HTERT RPE-1 (cell line): ENCODE measurements around the gene RNF145.
"Not testable (repeated sequence)": the region's sequence is repeated elsewhere in the genome, so short reads cannot be mapped to it uniquely, and the experiment has no call there.

Source experiments
- in situ Hi-C: fragments of 300-500 bp; cut with MboI; formaldehyde crosslinking; loops from 4 replicates; pipeline ENCODE4 v1.14.3; 2020; ENCODE audit warnings: low sequenced_read_pairs

Gene RNF145, protein sequence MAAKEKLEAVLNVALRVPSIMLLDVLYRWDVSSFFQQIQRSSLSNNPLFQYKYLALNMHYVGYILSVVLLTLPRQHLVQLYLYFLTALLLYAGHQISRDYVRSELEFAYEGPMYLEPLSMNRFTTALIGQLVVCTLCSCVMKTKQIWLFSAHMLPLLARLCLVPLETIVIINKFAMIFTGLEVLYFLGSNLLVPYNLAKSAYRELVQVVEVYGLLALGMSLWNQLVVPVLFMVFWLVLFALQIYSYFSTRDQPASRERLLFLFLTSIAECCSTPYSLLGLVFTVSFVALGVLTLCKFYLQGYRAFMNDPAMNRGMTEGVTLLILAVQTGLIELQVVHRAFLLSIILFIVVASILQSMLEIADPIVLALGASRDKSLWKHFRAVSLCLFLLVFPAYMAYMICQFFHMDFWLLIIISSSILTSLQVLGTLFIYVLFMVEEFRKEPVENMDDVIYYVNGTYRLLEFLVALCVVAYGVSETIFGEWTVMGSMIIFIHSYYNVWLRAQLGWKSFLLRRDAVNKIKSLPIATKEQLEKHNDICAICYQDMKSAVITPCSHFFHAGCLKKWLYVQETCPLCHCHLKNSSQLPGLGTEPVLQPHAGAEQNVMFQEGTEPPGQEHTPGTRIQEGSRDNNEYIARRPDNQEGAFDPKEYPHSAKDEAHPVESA

DNA sequence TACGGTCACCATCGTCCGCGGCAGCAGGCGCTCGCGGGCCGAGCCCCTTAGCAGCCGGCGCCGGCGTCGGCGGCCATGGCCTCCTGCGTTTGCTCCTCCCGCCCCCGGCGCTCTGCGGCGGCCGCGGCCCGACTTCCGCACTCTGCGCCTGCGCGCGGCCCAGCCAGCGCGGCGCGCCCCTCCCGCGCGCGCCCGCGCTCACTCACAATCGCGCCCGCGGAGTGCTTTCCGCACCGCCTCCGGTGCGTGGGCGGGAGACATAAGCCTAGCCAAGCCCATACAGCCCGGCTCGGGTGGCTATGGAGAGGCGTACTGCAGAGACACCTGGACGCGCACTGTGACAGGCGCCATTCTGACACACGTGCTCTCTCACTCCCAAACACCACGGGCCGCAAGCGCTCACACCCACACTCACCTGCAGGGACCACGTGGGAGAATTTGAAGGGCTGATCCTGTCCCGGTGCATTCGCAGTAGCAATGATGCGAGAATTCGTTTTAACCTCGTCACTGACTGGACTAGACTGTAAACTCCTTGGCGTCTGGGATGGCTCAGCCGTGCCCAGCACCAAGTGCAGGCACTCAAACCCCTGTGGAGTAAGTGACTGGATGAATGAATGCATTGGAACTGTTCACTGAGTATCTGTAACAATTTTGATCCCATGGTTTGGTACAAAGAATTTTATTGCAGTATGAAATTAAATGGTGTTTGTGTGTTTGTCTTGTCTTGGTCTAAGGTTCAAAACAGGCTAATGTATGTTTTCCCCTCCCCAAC lies at the start of gene RNF145:
RNF145 (minus strand) TSS at position 116 of the 772 bp plus-strand sequence. CDS start 5,936 bp downstream, outside the sequence.
- in situ Hi-C loops = no loop called here

DNA sequence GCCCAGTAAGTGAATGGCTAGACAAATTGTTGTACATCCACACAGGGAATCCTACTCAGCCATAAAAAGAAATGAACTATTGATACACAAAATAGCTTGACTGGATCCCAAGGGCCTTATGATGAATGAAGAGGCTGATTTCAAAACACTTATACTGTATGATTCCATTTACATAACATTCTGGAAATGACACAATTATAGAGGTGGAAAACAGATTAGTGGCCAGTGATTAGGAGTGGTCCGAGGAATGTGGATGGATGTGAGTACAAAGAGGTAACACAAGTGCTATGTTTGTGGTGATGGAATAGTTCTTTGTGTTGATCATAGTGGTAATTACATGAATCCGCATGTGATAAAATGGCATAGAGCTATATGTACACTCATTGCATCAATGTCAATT lies 49.0 kb upstream of the RNF145 start:
- in situ Hi-C loops = no loop called here

DNA sequence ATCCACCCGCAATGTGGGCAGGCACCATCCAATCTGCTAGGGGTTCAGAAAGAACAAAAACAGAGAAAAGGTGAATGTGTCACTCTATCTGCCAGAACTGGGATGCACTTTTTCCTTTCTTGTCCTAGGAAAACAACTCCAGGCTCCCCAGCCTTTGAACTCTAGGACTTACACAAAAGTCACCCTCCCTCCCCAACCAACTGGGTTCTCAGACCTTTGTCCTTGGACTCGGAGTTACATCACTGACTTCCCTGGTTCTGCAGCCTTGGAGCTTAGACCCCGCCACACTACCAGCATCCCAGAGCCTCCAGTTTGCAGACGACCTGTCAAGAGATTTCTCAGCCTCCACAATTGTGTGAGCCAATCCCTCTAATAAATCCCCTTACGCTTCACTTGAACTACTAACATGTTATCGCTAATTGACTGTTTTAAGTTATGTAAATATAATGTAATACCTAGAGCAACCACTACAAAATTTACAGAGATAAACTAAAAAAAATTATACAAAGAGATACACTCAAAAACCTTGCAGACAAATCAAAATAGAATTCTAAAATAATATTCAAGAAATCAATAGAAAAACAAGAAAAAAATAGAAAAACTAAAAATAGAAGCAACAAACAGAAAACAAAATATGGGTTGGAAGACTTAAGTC lies 48.4 kb upstream of the RNF145 start:
- in situ Hi-C loops = no loop called here

DNA sequence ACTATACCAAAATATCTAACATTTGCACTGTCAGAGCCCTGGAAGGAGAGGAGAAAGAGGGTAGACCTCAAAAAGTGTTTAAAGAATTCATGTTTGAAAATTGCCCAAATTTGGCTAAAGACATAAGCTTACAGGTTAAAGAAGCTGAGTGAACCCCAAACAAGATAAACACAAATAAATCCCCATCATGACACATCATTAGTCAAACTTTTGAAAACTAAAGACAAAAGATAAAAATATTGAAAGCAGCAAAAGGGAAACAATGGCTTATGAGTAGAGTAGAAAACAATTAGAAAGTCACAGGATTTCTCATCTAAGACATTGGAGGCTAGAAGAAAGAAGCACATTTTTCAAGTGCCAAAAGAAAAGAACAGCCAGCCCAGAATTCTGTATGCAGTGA lies 47.7 kb upstream of the RNF145 start:
- in situ Hi-C loops = no loop called here

DNA sequence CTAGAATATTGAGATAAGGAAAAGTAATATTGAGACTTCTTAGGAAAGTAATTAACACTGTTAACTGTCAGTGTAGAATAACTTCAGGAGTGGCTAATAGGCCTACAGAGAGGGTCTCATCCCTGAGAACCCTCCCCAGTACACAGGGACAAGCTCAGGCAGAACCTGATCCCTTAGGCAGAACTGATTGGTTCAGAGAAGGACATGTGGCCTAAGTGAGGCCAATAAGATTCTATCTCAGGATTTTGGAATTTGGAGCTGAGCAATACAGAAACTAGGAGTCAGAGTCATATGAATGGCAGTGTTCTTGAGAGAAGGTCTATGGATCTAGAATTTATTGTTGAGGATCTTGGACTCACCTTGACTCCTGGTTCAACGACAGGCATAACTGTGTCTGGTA lies 42.8 kb upstream of the RNF145 start:
- in situ Hi-C loops = no loop called here

DNA sequence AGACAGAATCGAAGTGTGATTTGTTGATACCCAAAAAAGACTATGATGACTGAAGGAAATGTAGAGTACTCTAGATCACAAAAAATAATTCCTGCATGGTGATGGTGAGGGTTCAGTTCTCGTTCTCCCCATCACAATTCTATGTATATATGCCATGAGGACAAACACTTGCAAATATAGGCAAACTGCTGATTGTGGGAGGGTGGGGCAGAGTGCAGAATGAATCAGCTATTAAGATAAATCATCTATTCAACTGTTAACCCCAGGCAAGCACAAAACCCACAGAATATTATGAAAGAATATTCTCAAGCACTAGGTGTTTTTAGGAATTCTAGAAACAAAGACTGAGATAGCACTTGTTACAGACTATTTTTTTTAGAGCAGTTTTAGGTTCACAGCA lies 39.8 kb upstream of the RNF145 start:
- in situ Hi-C loops = no loop called here

DNA sequence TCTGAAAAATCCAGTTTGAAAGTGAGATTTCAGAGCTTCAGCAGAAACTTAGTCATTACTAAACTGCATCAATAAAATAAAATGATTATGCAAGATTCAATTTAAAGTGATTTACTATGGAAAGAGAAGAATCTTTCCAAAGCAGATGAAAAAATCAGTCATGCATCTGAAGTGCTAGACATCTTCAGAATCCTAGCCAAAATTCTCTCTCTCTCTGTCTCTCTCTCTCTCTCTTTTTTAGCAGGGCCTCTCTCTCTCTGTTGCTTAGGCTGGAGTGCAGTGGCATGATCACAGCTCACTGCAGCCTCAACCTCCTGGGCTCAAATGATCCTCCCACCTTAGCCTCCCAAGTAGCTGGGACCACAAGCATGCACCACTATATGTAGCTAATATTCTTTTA lies 35.5 kb upstream of the RNF145 start:
- in situ Hi-C loops = no loop called here

DNA sequence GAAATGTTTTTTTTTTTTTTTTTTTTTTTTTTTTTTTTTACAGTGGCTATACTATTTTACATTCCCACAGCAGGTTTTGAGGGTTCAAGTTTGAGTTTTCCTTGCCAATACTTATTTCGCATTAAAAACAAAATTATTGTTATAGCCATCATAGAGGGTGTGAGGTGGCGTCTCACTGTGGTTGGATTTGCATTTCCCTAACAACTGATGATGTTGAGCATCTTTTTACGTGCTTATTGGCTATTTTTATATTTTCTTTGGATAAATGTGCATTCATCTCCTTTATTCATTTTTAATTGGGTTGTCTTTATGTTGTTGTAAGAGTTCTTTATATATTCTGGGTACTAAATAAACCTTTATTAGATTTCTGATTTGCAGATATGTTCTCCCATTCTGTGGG lies 34.8 kb upstream of the RNF145 start:
- in situ Hi-C loops = no loop called here

DNA sequence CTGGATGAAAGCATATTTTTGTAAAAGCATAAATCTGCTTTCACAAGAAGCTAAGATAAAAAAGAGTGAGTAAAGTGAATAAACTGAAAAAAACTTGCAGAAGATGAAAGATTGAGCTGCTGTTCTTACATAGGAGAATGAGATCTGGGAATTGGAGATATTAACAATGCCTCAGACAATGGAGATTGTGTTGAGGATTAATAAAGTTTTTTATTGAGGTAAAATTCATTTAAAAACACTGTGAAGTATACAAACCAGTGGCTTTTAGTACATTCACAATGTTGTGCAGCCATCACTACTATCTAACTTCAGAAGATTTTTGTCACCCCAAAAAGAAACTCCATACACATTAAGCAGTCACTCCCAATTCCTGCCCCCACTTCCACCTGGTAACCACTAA lies 34.0 kb upstream of the RNF145 start:
- in situ Hi-C loops = no loop called here

DNA sequence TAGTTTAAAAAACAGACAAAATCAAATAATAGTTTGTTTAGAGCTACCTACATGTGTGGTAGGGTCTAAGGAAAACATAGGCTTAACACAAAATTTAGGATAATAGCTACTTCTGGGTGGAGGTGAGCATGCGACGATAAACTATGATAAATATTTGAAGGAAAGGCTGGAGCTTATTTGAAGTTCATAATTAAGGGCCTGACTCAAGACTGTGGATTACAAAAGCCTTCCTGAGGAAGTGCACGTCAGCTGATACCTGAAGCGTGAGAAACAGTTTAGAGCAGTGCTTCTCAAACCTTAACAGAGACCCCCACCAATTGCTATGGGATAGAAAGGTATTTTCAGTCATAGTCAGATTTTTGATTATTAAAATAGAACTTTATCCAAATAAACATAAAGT lies 33.3 kb upstream of the RNF145 start:
- in situ Hi-C loops = no loop called here

DNA sequence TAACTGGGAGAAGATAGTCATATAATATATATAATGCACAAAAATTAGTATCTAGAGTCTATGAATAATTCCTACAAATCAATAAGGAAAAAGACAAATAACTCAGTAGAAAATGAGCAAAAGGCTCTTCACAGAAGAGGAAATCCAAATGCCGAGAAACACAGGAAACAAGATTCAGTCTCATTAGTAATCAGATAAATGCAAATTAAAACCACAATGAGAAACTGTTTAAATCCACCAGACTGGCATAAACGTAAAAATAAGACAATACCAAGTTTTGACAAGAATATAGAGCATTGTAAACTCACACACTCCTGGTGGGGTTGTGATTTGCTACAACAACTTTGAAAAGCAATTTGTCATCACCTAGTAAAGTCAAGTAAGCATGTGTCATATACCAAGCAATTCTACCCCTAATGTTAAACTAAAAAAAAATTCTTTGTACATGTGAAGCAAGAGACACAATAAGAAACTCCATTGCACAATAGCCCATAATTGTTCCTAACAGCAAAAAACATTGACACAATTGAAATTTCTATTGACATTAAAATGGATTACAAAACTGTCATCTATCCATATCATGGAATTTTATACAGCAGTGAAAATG lies 32.7 kb upstream of the RNF145 start:
- in situ Hi-C loops = no loop called here

DNA sequence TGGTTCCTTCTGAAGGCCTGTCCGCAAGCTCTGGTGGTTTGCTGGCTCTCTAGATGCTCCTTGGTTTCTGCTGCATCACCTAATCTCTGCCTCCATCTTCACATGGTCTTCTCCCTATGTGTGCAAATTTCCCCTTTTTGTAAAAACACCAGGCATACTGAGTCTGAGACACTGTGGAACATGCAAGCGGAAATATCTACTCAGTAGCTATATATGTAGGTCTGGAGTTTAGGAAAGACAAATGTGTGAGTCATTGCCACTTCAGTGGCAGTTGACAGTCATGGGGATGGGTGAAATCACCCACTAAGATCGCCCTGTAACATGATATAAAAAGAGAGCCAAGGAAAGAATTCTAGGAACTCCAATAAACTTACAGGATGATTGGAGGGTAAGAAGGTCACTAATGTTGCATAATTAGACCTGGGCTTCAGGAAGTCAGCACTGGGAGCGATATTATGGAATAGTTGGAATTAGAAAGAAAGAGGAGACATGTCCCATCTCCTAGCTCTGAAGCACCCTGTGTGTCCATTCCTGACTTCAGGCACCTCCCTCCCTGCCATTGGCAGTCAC lies 31.0 kb upstream of the RNF145 start:
- in situ Hi-C loops = no loop called here

DNA sequence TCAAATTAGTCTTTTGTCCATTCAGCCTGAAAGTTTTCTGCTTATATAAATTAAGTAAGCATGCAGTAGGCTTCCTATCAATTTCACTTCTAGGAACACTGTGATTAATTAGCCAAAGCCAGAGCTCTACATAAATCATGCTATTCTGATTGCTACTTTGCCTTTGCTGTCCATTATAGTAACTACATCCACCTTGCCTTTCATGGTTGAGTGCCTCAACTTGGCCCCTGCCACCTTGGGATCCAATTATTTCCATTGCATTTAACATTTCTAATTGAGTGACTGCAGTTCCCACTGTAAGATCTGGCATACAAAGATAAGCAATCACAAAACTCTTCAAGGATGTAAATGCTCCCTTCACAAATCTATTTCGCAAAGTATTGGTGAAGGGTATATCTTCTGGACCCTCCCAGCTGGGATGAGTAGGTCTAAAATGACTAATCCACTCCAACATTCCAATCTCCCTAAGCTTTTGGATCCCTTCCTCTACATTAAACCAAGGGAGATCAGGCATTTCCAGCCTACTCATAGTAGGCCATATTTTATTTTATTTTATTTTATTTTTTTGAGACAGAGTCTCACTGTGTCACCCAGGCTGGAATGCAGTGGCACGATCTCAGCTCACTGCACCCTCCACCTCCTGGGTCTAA lies 26.6 kb upstream of the RNF145 start:
- in situ Hi-C loops = not testable (repeated sequence)

DNA sequence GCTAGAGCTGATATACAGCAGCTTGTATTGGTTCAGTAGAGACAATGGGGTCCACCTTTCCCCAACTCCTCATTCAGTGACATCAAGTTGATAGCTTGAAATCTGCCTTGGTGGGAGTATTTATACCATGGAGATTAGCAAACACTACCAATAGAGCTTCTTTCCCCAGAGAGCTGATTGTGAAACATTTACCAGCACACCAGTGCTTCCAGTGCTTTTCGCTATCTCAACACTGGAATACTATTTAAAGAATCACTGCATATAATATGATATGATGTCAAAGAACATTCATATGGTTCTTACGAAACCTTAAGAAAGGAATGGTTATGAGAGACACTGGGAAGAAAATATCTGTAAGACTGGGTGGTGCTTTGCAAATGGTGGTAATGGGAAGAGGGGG lies 21.8 kb upstream of the RNF145 start:
- in situ Hi-C loops = no loop called here

DNA sequence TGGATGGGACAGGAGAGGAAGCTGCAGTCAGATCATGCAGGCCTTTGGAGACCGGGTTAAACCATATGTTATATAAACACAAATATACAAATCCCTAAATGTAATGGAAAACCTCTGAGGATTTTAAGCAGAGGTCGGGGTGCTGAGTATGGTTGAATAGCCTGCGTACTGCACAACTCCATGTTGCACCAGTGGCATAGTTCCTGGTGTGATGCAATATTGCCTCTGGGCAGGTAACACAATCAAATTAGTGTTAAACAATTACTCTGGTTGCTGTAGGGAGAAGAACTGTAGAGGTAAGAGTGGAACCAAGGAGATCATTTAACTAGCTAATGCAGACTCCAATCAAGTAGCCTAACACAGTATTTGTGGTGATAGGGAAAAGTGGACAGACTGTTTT lies 21.3 kb upstream of the RNF145 start:
- in situ Hi-C loops = no loop called here

DNA sequence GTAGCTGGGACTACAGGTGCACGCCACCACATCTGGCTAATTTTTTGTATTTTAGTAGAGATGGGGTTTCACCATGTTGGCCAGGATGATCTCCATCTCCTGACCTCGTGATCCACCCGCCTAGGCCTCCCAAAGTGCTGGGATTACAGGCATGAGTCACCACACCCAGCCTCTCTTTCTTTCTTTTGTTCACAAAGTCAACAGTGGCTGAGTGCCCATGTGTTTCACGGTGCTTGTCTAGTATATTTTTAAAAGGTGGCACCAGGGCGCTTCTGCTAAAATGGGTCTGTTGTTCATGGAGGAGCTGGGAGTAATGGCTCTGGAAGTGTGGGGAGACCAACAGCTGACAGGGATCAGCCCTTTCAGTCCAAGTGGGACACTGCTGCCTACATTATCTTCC lies 18.7 kb upstream of the RNF145 start:
- in situ Hi-C loops = not testable (repeated sequence)

DNA sequence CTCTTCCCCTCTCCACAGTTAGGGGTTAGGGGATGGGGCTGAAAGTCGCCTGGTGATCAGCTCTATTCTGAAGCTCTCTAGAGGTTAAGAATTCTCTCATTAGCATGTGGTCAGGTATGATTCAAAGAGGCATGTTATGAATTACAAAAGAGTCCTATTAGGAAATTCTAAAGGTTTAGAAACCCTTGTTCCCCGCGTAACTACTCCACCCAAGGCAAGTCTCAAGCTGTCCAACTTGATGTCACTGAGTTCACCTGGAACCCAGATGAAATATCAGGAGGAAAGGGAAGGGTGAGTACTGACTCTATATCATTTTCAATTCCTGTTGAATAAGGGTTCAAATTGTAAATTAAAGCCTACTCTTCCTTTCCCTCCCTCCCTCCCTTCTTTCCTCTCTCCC lies 18.1 kb upstream of the RNF145 start:
- in situ Hi-C loops = no loop called here

DNA sequence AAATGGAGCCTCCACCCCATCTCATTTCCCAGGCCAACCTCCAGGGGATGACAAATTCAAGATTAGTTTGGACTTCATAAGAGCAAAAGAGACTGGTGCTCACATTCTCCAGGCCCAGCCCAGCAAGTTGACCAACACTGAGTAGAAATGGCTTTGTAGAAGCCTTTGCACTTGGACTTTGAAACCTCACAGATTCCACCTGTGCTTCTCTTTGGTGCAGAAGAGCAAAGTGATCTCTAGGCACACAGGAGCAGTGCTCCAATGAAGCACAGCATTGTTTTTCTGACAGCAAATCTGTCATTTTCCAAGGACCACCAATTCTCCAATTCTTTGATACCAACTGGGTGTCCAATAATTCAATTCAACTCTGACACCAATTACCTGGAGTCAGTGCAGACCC lies 17.1 kb upstream of the RNF145 start:
- in situ Hi-C loops = no loop called here

DNA sequence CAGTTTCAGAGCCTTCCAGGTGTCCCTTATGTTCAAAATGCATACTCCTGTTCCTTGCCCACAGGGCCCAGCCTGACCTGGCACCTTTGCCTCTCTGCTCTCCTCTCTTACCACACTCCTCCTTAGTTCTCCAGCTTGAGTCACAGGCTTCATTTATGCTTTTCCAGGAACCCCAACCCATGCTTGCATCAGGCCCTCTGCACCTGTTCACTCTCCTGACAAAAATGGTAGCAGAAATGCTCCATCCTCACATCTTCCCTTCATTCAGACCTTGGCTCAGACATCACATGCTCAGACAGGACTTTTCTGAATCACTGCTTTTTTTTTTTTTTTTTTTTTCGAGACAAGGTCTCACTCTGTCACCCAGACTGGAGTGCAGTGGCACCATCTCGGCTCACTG lies 15.1 kb upstream of the RNF145 start:
- in situ Hi-C loops = no loop called here

DNA sequence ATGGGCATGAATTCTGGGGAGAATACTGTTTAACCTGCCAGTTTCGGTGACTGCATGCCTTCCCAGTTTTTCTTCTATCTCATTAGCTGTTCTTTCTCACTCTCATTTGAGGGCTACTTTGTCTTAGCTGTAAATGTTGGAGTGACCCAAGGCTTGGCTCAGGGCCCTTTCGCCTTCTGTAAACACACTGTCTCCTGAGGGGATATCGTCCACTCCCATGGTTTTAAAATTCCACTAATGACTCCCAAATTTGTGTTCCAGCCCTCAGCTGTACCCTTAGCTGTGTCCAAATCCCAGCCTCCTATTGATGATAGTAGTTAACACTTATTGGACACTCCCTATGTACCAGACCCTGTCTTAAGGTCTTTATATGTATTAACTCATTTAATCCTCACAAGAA lies 14.1 kb upstream of the RNF145 start:
- in situ Hi-C loops = no loop called here
